ENCODE results near the gene ITPR2.

The ITPR2 gene

GRCh38 chr12:26373606-26374495 is 459.1 kb downstream of the ITPR2 start:
- Mint-ChIP-seq H3K27me3 (ENCODE audit: low read depth, poor library complexity) (peaks cover 7% of the 10 kb centered on the region), H3K4me1 (peaks cover 7% of the 10 kb centered on the region), H3K27ac (no peak overlapping the region), H3K4me3 (no peak overlapping the region), H3K36me3 (ENCODE audit: low read depth) (no peaks in the 10 kb centered on the region), H3K9me3 (no peaks in the 10 kb centered on the region)
- no peak for DNase-seq
- TF ChIP-seq CTCF (IDR thresholded peaks at IDR 0.05), result no peak

GRCh38 chr12:26372866-26373265 is 460.1 kb downstream of the ITPR2 start:
- Mint-ChIP-seq H3K4me3 (no peak overlapping the region), H3K27ac (no peak overlapping the region), H3K27me3 (ENCODE audit: low read depth, poor library complexity) (peaks cover 4% of the 10 kb centered on the region), H3K9me3 (no peaks in the 10 kb centered on the region), H3K4me1 (peaks cover 4% of the 10 kb centered on the region), H3K36me3 (ENCODE audit: low read depth) (no peaks in the 10 kb centered on the region)
- DNase-seq, result no peak
- no peak for TF ChIP-seq CTCF (IDR thresholded peaks at IDR 0.05)

- H3K27ac Mint-ChIP-seq, result no peak overlapping the region
- H3K4me1 Mint-ChIP-seq, result peaks cover 4% of the 10 kb centered on the region
- H3K27me3 Mint-ChIP-seq (ENCODE audit: low read depth, poor library complexity), result no peaks in the 10 kb centered on the region
- no peak for TF ChIP-seq CTCF (IDR thresholded peaks at IDR 0.05)
- no peaks in the 10 kb centered on the region for H3K36me3 Mint-ChIP-seq (ENCODE audit: low read depth)
- no peak overlapping the region for H3K4me3 Mint-ChIP-seq
- no peaks in the 10 kb centered on the region for H3K9me3 Mint-ChIP-seq
- DNase-seq, result no peak
Observed at GRCh38 chr12:26370098-26370497, 462.9 kb downstream of the ITPR2 start.

- no peak for DNase-seq
Observed at GRCh38 chr12:26369588-26369987, 463.4 kb downstream of the ITPR2 start.

GRCh38 chr12:26367991-26368730 is 464.8 kb downstream of the ITPR2 start:
- DNase-seq, result no peak
- no peak for TF ChIP-seq CTCF (IDR thresholded peaks at IDR 0.05)
- no peaks in the 10 kb centered on the region for H3K27me3 Mint-ChIP-seq (ENCODE audit: low read depth, poor library complexity)
- H3K36me3 Mint-ChIP-seq (ENCODE audit: low read depth), result no peaks in the 10 kb centered on the region
- H3K4me1 Mint-ChIP-seq, result peaks cover 4% of the 10 kb centered on the region
- no peak overlapping the region for H3K4me3 Mint-ChIP-seq
- no peaks in the 10 kb centered on the region for H3K9me3 Mint-ChIP-seq
- H3K27ac Mint-ChIP-seq, result no peak overlapping the region

More at GRCh38 chr12:26369588-26369987, 463.4 kb downstream of the ITPR2 start:
- no peak overlapping the region for H3K27ac Mint-ChIP-seq
- no peaks in the 10 kb centered on the region for H3K9me3 Mint-ChIP-seq
- H3K4me1 Mint-ChIP-seq, result peaks cover 4% of the 10 kb centered on the region
- no peak overlapping the region for H3K4me3 Mint-ChIP-seq
- TF ChIP-seq CTCF (IDR thresholded peaks at IDR 0.05), result no peak
- H3K27me3 Mint-ChIP-seq (ENCODE audit: low read depth, poor library complexity), result no peaks in the 10 kb centered on the region
- H3K36me3 Mint-ChIP-seq (ENCODE audit: low read depth), result no peaks in the 10 kb centered on the region

All from nephron progenitor cell (in vitro differentiated cells).